RWPE2 (cell line): ENCODE results near the gene BAIAP2L1.
A peak's percentile ranks its signal among the peaks of the same experiment; 100 is the strongest.
"Not testable (repeated sequence)": the region's sequence is repeated elsewhere in the genome, so short reads cannot be mapped to it uniquely, and the experiment has no call there.

Source experiments
- ATAC-seq: fragments of 200-7000 bp; cut with Tn5 transposase; 3 replicates; pipeline ENCODE4 v1.9.1; 2021; ENCODE audit warnings: low read depth
- DNase-seq: peaks from one replicate; pipeline ENCODE4 v3.0.0-alpha.2; 2020; ENCODE audit warnings: low spot score
- H3K27ac ChIP-seq: fragments of 450-650 bp; 2 replicates; pipeline ENCODE4 v1.5.1; 2017; ENCODE audit warnings: mild to moderate bottlenecking; ENCODE audit not compliant: poor library complexity, severe bottlenecking
- H3K27me3 ChIP-seq: fragments of 250-450 bp; sonication (Bioruptor Pico); 2 replicates; pipeline ENCODE4 v1.5.1; 2021; ENCODE audit warnings: mild to moderate bottlenecking, moderate library complexity; ENCODE audit not compliant: insufficient read depth, poor library complexity, severe bottlenecking
- H3K36me3 ChIP-seq: fragments of 250-450 bp; sonication (Bioruptor Pico); 2 replicates; pipeline ENCODE4 v1.5.1; 2020; ENCODE audit warnings: low read depth, mild to moderate bottlenecking, moderate library complexity
- H3K4me1 ChIP-seq: fragments of 250-450 bp; sonication (Bioruptor Pico); 2 replicates; pipeline ENCODE4 v1.5.1; 2021; ENCODE audit warnings: mild to moderate bottlenecking, moderate library complexity; ENCODE audit not compliant: insufficient read depth, poor library complexity, severe bottlenecking
- H3K4me3 ChIP-seq: fragments of 250-450 bp; sonication (Bioruptor Pico); 2 replicates; pipeline ENCODE4 v1.5.1; 2021; ENCODE audit warnings: mild to moderate bottlenecking, moderate library complexity; ENCODE audit not compliant: severe bottlenecking
- H3K9me3 ChIP-seq: fragments of 250-450 bp; sonication (Bioruptor Pico); 2 replicates; pipeline ENCODE4 v1.5.1; 2021; ENCODE audit warnings: mild to moderate bottlenecking, moderate library complexity; ENCODE audit not compliant: severe bottlenecking
- CTCF ChIP-seq: fragments of 450-650 bp; IDR thresholded peaks from one replicate; pipeline ENCODE4 v1.5.1; 2017; ENCODE audit warnings: mild to moderate bottlenecking, moderate library complexity; ENCODE audit not compliant: poor library complexity, severe bottlenecking

The BAIAP2L1 gene

GRCh38 chr7:98429799-98430198 is 28.9 kb upstream of the BAIAP2L1 start:
- Histone ChIP-seq H3K27ac (no peak overlapping the region), H3K36me3 (no peaks in the 10 kb centered on the region), H3K4me1 (no peaks in the 10 kb centered on the region), H3K27me3 (no peaks in the 10 kb centered on the region), H3K4me3 (no peak overlapping the region), H3K9me3 (no peaks in the 10 kb centered on the region)
- TF ChIP-seq CTCF = no peak
- no peak for ATAC-seq
- no peak for DNase-seq

- peaks cover 14% of the 10 kb centered on the region for H3K4me1 ChIP-seq
- H3K27ac ChIP-seq = no peak overlapping the region
- no peak overlapping the region for H3K4me3 ChIP-seq
- no peaks in the 10 kb centered on the region for H3K36me3 ChIP-seq
- H3K9me3 ChIP-seq = no peaks in the 10 kb centered on the region
- TF ChIP-seq CTCF = no peak
- H3K27me3 ChIP-seq = no peaks in the 10 kb centered on the region
- ATAC-seq (no peak), DNase-seq (no peak)
These were observed 22.2 kb upstream of the BAIAP2L1 start for GRCh38 chr7:98423043-98423442.

- Histone ChIP-seq H3K27me3 (no peaks in the 10 kb centered on the region), H3K9me3 (no peaks in the 10 kb centered on the region), H3K36me3 (no peaks in the 10 kb centered on the region), H3K27ac (no peak overlapping the region), H3K4me1 (peaks cover 25% of the 10 kb centered on the region), H3K4me3 (no peak overlapping the region)
- TF ChIP-seq CTCF = peak; percentile 98
- peak; percentile 78 for DNase-seq
- peak; percentile 82 for ATAC-seq
These were observed 20.2 kb upstream of the BAIAP2L1 start for GRCh38 chr7:98420966-98421612.

GRCh38 chr7:98419988-98420387 is 19.1 kb upstream of the BAIAP2L1 start:
- not testable (repeated sequence) for H3K36me3 ChIP-seq, ATAC-seq, DNase-seq, H3K27me3 ChIP-seq, H3K9me3 ChIP-seq, H3K4me3 ChIP-seq
- Histone ChIP-seq H3K27ac (peak overlapping the region; percentile 72), H3K4me1 (peaks cover 25% of the 10 kb centered on the region)

- Histone ChIP-seq H3K4me1 (peaks cover 25% of the 10 kb centered on the region), H3K27ac (peak overlapping the region; percentile 72)
- H3K36me3 ChIP-seq, H3K9me3 ChIP-seq, ATAC-seq, DNase-seq, H3K4me3 ChIP-seq, H3K27me3 ChIP-seq: not testable (repeated sequence)
These were observed 18.4 kb upstream of the BAIAP2L1 start for GRCh38 chr7:98419316-98419691.

- H3K36me3 ChIP-seq = no peaks in the 10 kb centered on the region
- DNase-seq = peak; percentile 97
- H3K9me3 ChIP-seq = no peaks in the 10 kb centered on the region
- peaks cover 25% of the 10 kb centered on the region for H3K4me1 ChIP-seq
- peak overlapping the region; percentile 72 for H3K27ac ChIP-seq
- H3K4me3 ChIP-seq = no peak overlapping the region
- peak; percentile 89 for ATAC-seq
- H3K27me3 ChIP-seq = no peaks in the 10 kb centered on the region
- TF ChIP-seq CTCF = no peak
These were observed 17.9 kb upstream of the BAIAP2L1 start for GRCh38 chr7:98418636-98419315.
